Lower lobe of right lung (tissue), 2 donors: Measurements from ENCODE around the gene KATNBL1. TPM values are rescaled to one million over a fixed set of nuclear protein-coding genes. Genes with fewer than 3 reads are reported as not detected.
"Not testable (repeated sequence)": the region's sequence is repeated elsewhere in the genome, so short reads cannot be mapped to it uniquely, and the experiment has no call there.

Experiments
- ATAC-seq, 2 donors: fragments of 200-7000 bp; cut with Tn5 transposase; one replicate each; pipeline ENCODE4 v1.9.1; 2020 to 2022; ENCODE audit warnings: mild to moderate bottlenecking in 2 of 2, moderate library complexity in 2 of 2
- DNase-seq: peaks from one replicate; pipeline ENCODE4 v3.0.0-alpha.2; 2020
- H3K27ac ChIP-seq: fragments of 200-600 bp; one replicate; pipeline ENCODE4 v1.8.0; 2022
- H3K27me3 ChIP-seq: fragments of 200-600 bp; one replicate; pipeline ENCODE4 v1.8.0; 2022; ENCODE audit warnings: low read depth
- H3K36me3 ChIP-seq: fragments of 200-600 bp; one replicate; pipeline ENCODE4 v1.8.0; 2022; ENCODE audit warnings: mild to moderate bottlenecking
- H3K4me1 ChIP-seq: fragments of 200-600 bp; one replicate; pipeline ENCODE4 v1.8.0; 2022
- H3K4me3 ChIP-seq: fragments of 200-600 bp; one replicate; pipeline ENCODE4 v1.8.0; 2022; ENCODE audit warnings: mild to moderate bottlenecking
- H3K9me3 ChIP-seq: fragments of 200-600 bp; one replicate; pipeline ENCODE4 v1.8.0; 2022
- intact Hi-C: fragments of 100-400 bp; cut with DNase I; formaldehyde crosslinking; loops from one replicate; pipeline ENCODE4 v1.11.0; 2022
- total RNA-seq: library from RNA; stranded (reverse); fragmentation: NEBNext Ultra II Directional; extraction: Animal tissue kit (Norgen Biotek cat#: 25700); gene quantifications from one replicate; pipeline ENCODE4 v1.2.1, GENCODE V29; 2021
- TF ChIP-seq, protein P1 (sequence below): fragments of 200-600 bp; IDR thresholded peaks from one replicate; pipeline ENCODE4 v1.8.0; 2022; ENCODE audit warnings: antibody characterized with exemption, mild to moderate bottlenecking
- donor health status: DM: no; HTN: yes; CAD: no; lungs with severe emphysema.

KATNBL1 gene
- total RNA-seq, 1 donor from 2014 or later: 44.1 TPM

DNA sequence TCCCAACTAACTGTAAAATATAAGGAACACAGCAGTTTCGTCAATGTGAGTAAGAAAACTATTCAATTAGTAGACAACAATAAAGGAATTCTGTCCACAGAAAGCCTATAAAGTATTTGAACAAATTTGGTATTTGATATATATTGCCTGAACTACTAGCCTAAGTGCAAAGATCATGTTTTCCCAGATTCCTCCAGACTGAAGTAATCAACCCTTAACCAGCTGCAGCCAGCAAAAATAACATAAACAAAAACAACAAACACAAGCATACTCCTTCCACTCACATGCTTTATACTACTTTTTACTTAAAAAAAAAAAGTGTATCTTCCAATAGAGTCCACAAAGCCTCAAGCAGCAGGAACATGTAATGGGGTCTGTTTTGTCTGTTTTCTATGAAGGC is 84.0 kb downstream of the KATNBL1 start:
- DNase-seq (no peak), ATAC-seq (no peak)
- H3K4me3 ChIP-seq: no peak overlapping the region
- TF ChIP-seq, protein P1, sequence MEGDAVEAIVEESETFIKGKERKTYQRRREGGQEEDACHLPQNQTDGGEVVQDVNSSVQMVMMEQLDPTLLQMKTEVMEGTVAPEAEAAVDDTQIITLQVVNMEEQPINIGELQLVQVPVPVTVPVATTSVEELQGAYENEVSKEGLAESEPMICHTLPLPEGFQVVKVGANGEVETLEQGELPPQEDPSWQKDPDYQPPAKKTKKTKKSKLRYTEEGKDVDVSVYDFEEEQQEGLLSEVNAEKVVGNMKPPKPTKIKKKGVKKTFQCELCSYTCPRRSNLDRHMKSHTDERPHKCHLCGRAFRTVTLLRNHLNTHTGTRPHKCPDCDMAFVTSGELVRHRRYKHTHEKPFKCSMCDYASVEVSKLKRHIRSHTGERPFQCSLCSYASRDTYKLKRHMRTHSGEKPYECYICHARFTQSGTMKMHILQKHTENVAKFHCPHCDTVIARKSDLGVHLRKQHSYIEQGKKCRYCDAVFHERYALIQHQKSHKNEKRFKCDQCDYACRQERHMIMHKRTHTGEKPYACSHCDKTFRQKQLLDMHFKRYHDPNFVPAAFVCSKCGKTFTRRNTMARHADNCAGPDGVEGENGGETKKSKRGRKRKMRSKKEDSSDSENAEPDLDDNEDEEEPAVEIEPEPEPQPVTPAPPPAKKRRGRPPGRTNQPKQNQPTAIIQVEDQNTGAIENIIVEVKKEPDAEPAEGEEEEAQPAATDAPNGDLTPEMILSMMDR: no peak
- intact Hi-C loops: no loop called here
- H3K36me3 ChIP-seq: no peaks in the 10 kb centered on the region
- no peaks in the 10 kb centered on the region for H3K4me1 ChIP-seq
- no peak overlapping the region for H3K27ac ChIP-seq
- H3K9me3 ChIP-seq: no peaks in the 10 kb centered on the region
- no peaks in the 10 kb centered on the region for H3K27me3 ChIP-seq

DNA sequence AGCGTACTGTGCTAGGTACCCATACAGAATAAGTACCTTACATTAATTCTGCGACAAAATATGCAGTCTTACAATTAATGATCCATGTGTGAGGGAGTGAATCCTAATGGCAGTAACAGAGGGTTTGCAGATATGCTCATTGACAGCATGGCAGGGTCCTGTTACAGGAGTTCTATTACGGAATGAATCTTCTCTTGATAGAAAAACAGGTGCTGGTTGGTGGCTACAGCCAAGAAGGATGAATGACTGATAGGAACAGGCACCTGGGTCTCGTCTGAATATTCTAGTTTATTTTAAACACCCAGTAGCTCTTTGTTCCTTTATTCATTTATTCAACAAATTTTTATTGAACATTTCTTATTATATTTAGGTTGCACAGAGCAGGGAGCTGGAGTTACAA is 85.2 kb downstream of the KATNBL1 start:
- Histone ChIP-seq H3K4me1 (no peaks in the 10 kb centered on the region), H3K9me3 (no peaks in the 10 kb centered on the region), H3K27ac (no peak overlapping the region), H3K36me3 (no peaks in the 10 kb centered on the region), H3K4me3 (no peak overlapping the region), H3K27me3 (no peaks in the 10 kb centered on the region)
- ATAC-seq (no peak), DNase-seq (no peak)
- TF ChIP-seq, protein P1: no peak
- intact Hi-C loops: no loop called here

DNA sequence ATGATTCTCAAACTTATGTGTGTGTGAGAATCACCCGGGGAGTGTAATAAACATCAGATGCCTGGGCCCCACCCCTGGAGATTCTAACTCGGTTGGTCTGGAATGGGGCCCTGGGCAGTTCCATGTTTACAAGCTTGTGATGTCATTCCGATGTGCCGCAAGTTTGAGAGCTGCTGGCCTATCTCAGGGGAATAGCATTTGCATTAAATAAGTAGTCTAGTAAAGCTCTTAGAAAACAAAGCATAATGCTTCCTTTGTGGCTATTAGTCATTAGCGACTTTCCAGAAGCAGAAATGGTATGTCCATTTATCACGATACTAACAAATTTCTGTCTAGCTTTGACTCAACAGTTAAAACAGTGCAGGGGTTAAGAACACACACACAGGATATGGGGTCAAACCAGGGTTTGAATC is 87.1 kb downstream of the KATNBL1 start:
- TF ChIP-seq, protein P1: no peak
- no peak overlapping the region for H3K4me3 ChIP-seq
- ATAC-seq: no peak
- intact Hi-C loops: no loop called here
- no peaks in the 10 kb centered on the region for H3K36me3 ChIP-seq
- no peaks in the 10 kb centered on the region for H3K27me3 ChIP-seq
- no peaks in the 10 kb centered on the region for H3K9me3 ChIP-seq
- DNase-seq: no peak
- H3K4me1 ChIP-seq: no peaks in the 10 kb centered on the region
- H3K27ac ChIP-seq: no peak overlapping the region

DNA sequence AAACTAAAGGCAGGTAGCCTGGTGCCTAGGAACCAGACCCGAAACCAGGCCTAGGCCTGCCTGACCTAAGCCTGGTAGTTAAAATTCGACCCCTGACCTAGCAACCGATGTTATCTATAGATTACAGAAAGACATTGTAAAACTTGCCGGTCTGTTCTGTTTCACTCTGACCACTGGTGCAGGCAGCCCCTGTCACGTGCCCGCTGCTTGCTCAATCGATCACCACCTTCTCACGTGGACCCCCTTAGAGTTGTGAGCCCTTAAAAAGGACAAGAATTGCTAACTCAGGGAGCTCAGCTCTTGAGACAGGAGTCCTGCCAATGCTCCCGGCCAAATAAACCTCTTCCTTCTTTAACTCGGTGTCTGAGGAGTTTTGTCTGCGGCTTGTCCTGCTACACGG is 88.1 kb downstream of the KATNBL1 start:
- H3K27me3 ChIP-seq, H3K27ac ChIP-seq, DNase-seq, H3K36me3 ChIP-seq, intact Hi-C loops, H3K4me1 ChIP-seq, H3K4me3 ChIP-seq, H3K9me3 ChIP-seq, ATAC-seq: not testable (repeated sequence)

DNA sequence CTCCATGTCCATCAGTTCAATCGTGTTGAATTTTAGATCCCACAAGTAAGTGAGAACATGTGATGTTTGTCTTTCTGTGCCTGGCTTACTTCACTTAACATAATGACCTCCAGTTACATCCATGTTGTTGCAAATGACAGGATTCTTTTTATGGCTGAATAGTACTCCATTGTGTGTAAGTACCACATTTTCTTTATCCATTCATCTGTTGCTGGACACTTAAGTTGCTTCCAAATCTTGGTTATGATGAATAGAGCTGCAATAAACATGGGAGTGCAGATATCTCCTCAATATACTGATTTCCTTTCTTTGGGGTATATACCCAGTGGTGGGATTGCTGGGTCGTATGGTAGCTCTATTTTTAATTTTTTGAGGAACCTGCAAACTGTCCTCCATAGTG is 89.5 kb downstream of the KATNBL1 start:
- H3K9me3 ChIP-seq, H3K4me1 ChIP-seq, ATAC-seq, H3K27me3 ChIP-seq, intact Hi-C loops, DNase-seq, H3K36me3 ChIP-seq, H3K4me3 ChIP-seq, H3K27ac ChIP-seq: not testable (repeated sequence)

DNA sequence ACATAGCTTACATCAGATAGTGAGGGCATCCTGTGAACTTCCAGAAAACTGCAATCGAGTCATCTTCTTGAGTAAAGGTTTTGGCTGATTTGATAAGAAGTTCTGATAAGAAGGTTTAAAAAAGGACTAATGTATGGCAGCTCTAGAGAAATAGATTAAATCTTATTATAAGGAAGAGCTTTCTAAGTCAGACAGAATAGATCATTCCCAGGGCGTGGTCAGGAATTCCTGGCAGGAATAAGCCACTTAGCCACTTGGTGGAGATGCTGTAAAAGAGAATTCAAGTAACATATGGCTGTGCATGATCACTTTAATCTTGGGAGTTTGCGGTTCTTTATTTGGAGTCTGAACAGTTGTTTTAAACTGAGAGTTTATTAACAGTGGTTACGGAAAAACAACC is 90.6 kb downstream of the KATNBL1 start:
- H3K9me3 ChIP-seq: no peaks in the 10 kb centered on the region
- no peak for DNase-seq
- TF ChIP-seq, protein P1: no peak
- no peak overlapping the region for H3K4me3 ChIP-seq
- no peak overlapping the region for H3K27ac ChIP-seq
- H3K36me3 ChIP-seq: no peaks in the 10 kb centered on the region
- no peaks in the 10 kb centered on the region for H3K4me1 ChIP-seq
- peaks cover 6% of the 10 kb centered on the region for H3K27me3 ChIP-seq
- no peak for ATAC-seq
- intact Hi-C loops: no loop called here

DNA sequence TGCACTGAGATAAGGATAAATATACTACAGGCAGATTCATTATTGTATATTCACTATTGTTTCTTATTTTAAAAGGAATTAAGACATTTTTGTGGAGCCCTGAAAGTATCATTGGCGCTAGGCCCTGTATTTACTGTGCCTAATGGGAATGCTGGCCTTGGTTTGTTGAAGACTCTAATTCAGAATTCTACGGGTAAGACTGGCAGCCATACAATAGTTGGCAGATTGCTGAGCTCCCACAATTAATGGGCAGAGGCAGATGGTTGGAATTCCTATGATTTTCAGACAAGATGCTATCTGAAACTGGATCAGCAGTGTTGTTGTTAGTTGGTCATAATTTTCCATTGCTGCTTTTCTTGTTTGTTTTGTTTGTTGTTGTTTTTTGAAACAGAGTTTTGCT is 93.3 kb downstream of the KATNBL1 start:
- no peak for DNase-seq
- H3K27ac ChIP-seq: no peak overlapping the region
- no peak overlapping the region for H3K4me3 ChIP-seq
- H3K9me3 ChIP-seq: no peaks in the 10 kb centered on the region
- H3K27me3 ChIP-seq: peaks cover 11% of the 10 kb centered on the region
- TF ChIP-seq, protein P1: no peak
- H3K36me3 ChIP-seq: no peaks in the 10 kb centered on the region
- ATAC-seq: no peak
- no peaks in the 10 kb centered on the region for H3K4me1 ChIP-seq
- intact Hi-C loops: no loop called here
